T47D (cell line): Measurements from ENCODE around the gene USP12.

ENCODE experiments used
- DNase-seq, 2 experiments: peaks; one replicate each; pipeline versions ENCODE4 v3.0.0 to v3.0.0-alpha.2; 2011 to 2012; ENCODE audit warnings: low read depth in 1 of 2, low spot score in 1 of 2
- JUND ChIP-seq: IDR thresholded peaks from 2 replicates; pipeline ENCODE4 v1.6.1; 2012; ENCODE audit warnings: low read depth
- in situ Hi-C: cut with HindIII; loops from 2 replicates; pipeline ENCODE4 v1.10.0; 2016; ENCODE audit warnings: low sequenced_read_pairs, low pct_unique_long_range_greater_than_20kb

USP12 gene

DNA sequence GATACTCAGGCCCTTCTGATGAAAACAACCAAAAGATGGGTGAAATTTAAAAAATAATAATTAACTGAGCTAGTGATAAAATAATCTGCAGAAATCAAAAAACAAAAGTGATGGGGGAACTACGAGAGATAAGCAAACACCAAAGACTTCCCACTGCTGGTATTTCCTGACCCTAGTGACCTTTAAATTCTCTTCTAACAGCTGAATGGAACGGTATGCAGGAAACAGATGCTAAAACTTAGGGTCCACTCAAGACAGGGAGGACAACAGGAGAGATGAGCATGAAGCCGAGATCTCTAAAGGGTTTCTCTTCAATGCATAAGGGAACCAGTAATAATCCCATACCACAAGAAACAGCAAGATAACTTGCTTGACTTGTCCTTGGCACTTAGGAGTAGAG is 50.8 kb downstream of the USP12 start:
- in situ Hi-C loops: no loop called here
- no peak for TF ChIP-seq JUND
- DNase-seq: no peak

GRCh38 chr13:27120011-27120410 is 51.6 kb downstream of the USP12 start:
- no peak for DNase-seq
- no peak for TF ChIP-seq JUND
- in situ Hi-C loops: no loop called here

GRCh38 chr13:27118428-27119054 is 53.1 kb downstream of the USP12 start:
- no peak for TF ChIP-seq JUND
- in situ Hi-C loops: no loop called here
- no peak for DNase-seq

DNA sequence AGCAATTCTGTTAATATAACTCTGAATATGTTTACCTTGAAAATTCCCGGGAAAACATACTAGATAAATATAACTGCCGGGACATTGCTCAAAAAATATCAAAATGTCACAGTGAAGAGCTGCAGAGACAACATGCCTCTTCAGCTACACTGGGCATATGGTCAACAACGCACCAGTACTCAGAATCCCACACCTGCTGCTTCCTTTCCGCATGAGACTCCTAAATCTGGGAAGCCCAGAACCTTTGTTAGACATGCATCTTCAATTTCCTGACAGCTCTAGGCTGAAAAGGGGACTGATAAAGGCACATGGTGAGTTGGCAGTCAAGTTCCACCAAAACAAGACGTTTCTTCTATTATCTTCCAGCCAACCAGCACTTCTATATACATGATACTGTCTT is 53.7 kb downstream of the USP12 start:
- no peak for DNase-seq
- no peak for TF ChIP-seq JUND
- in situ Hi-C loops: no loop called here

DNA sequence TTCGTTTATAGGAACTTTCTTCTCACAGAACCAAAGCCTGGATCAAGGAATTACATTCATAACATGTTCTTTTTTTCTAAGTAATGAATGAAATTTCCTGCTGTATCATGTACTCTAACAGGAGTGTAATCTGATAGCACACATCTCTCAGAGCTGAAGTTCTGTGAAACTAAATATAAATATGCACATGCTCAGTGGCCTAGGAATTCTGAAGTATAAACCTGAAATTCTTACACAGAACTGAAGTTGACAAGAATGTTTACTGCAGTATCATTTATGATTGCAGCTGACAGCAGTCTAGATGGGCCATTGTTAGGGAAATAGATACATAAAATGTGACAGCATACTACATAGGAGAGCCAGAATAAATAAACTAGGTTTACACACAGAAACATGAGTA is 54.5 kb downstream of the USP12 start:
- TF ChIP-seq JUND: no peak
- in situ Hi-C loops: no loop called here
- no peak for DNase-seq

DNA sequence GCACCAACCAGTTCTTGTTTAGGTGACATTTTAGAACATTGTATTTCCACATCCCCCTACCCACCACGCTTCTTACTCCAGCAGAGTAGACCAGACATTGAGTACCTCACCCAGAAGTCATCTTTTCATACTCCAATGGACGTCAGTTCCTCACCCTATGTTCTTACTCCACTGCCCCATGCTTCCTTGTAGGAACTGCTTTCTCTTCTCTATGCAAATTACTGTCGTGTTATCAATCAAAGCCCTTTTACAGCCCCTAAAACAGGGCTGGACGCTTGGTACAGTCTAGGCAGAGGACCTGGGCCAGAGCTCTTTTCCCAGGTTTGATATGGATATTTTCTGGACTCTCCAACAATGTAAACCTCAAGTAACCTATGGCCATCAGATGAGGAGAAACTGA is 58.2 kb downstream of the USP12 start:
- DNase-seq: no peak
- TF ChIP-seq JUND: no peak
- in situ Hi-C loops: no loop called here

DNA sequence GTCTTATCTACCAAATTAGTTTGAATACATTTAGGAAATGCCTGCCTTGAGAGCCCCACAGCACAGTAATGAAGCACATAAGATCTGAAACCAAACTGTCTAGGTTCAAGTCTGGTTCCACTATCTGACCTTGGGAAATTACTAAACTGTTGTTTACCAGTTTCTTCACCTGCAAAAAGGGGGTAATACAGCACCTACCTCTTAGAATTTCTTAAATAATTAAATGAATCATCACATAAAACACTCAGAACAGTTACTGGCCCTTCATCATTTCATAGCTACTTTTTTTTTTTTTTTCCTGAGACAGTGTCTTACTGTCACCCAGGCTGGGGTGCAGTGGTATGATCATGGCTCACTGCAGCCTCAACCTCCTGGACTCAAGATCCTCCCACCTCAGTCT is 59.6 kb downstream of the USP12 start:
- in situ Hi-C loops: no loop called here
- TF ChIP-seq JUND: no peak
- DNase-seq: no peak

DNA sequence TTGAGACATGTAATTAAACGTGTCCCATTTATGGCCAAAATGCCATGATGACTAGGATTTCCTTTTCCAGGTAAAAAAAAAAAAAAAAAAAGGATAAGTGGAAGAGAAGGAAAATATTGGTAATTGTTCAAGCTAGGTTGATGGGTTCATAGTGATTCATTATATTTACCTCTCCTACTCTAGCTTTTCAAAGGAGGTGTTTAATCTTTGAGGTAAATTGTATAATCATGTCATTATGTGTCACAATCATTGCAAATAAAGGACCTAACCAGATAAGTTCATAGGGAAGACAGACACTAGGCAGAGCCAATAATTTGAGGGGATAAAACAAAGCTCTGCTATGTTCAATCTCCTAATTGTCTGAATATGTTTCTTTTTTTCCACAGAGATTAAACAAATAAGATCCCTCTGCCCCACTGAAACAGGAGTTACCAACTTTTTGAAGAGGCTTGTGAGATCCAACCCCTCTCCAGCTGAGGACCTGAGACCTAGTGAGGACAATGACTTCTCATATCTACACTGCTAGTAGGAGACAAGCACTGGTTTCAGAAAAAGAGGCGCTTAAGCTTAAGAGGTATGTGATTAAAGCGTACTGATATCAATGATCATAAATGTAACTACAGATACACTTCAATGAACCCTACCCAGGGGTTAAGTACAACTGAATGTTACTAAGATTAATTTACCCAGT is 61.4 kb downstream of the USP12 start:
- no peak for TF ChIP-seq JUND
- in situ Hi-C loops: no loop called here
- no peak for DNase-seq

- TF ChIP-seq JUND: no peak
- no peak for DNase-seq
- in situ Hi-C loops: no loop called here
Observed at GRCh38 chr13:27106144-27106543, 65.5 kb downstream of the USP12 start.

DNA sequence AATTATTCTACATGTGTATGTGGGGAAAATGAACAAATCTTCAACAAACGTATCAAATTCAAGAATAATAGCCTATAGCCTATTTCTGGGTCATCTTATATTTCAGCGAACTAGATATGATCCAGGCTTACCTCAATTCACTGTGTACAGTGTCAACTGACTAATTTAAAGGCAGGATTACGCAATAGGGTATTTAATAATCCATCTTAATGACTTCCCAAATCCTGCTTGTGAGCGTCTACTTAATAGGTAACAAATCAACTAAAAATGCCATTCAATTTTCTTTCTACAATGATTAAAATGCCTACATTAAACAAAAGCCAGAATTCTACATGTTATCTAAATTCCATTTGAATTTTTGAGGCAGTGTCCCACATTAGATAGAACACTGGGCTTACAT is 67.0 kb downstream of the USP12 start:
- in situ Hi-C loops: no loop called here
- no peak for DNase-seq
- TF ChIP-seq JUND: no peak

DNA sequence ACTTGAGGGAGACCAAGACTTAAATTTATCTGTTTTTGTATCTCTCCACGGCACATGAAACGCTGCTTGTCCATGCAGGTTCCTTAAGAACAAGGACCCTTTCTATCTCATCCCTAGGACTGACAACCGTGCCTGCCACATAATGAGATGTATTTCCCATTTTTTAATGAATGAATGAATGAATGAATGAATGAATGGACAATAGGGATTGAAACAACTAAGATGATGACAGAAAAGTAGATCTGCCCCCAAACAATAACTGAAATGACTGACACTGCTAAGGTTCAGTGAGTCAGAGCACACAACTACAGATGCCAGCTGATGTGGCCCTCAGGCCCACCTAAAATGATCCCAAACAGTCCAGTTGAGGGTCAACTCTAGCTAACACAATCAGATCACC is 69.8 kb downstream of the USP12 start:
- no peak for TF ChIP-seq JUND
- in situ Hi-C loops: no loop called here

DNA sequence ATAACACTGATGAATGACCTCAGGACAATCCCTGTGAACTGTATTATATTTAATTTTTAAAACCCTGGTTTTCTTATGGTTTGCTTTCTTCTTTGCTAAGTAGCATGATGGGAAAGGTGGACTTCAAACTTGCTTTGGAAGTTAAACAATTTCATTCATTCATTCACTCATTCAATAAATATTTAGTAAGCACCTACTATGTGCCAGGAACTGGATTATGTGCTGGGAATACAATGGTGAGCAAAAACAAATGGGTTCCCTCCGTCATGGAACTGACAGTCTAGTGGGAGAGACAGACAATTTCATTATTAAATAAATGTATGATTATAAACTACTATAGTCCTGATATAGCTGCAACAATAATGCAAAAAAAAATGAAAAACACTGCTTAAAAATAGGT is 70.3 kb downstream of the USP12 start:
- no peak for DNase-seq
- no peak for TF ChIP-seq JUND
- in situ Hi-C loops: no loop called here

More for the DNA sequence above, 69.8 kb downstream of the USP12 start:
- no peak for DNase-seq

- in situ Hi-C loops: no loop called here
- no peak for DNase-seq
- no peak for TF ChIP-seq JUND
Observed at GRCh38 chr13:27097691-27098090, 73.9 kb downstream of the USP12 start.

GRCh38 chr13:27091451-27091850 is 80.2 kb downstream of the USP12 start:
- no peak for TF ChIP-seq JUND
- DNase-seq: no peak
- in situ Hi-C loops: no loop called here
